Endodermal cell (in vitro differentiated cells): ENCODE results near the gene ME3. TPM values are rescaled to one million over a fixed set of nuclear protein-coding genes. Genes with fewer than 3 reads are reported as not detected.
A peak's percentile ranks its signal among the peaks of the same experiment; 100 is the strongest.
"Not testable (repeated sequence)": the region's sequence is repeated elsewhere in the genome, so short reads cannot be mapped to it uniquely, and the experiment has no call there.

Source experiments
- DNase-seq: peaks from one replicate; pipeline ENCODE4 v3.0.0-alpha.2; 2017
- H3K27ac ChIP-seq: 2 replicates; pipeline ENCODE4 v1.5.1; 2013; ENCODE audit warnings: mild to moderate bottlenecking, low read depth, low read length, moderate library complexity
- H3K27me3 ChIP-seq: 2 replicates; pipeline ENCODE4 v1.6.1; 2013; ENCODE audit warnings: mild to moderate bottlenecking, low read length, moderate library complexity; ENCODE audit not compliant: insufficient read depth, control insufficient read depth, poor library complexity, severe bottlenecking
- H3K36me3 ChIP-seq: 2 replicates; pipeline ENCODE4 v1.7.0; 2013; ENCODE audit warnings: mild to moderate bottlenecking, low read length, moderate library complexity; ENCODE audit not compliant: control insufficient read depth, insufficient read depth
- H3K4me1 ChIP-seq: one replicate; pipeline ENCODE4 v1.7.0; 2013; ENCODE audit warnings: low read length; ENCODE audit not compliant: control insufficient read depth, insufficient read depth
- H3K4me3 ChIP-seq: 2 replicates; pipeline ENCODE4 v1.5.1; 2013; ENCODE audit warnings: mild to moderate bottlenecking, low read length, moderate library complexity
- H3K9ac ChIP-seq: 2 replicates; pipeline ENCODE4 v1.6.1; 2013; ENCODE audit warnings: mild to moderate bottlenecking, low read length, moderate library complexity; ENCODE audit not compliant: poor library complexity, severe bottlenecking; ENCODE audit errors: extremely low read depth
- H3K9me3 ChIP-seq: 2 replicates; pipeline ENCODE4 v1.6.1; 2013; ENCODE audit warnings: mild to moderate bottlenecking, low read length, moderate library complexity; ENCODE audit not compliant: control insufficient read depth
- H3K27ac Mint-ChIP-seq: 2 replicates; pipeline ENCODE4 v1.8.0; 2020; ENCODE audit warnings: mixed read lengths
- H3K27me3 Mint-ChIP-seq: 2 replicates; pipeline ENCODE4 v1.8.0; 2021; ENCODE audit warnings: mild to moderate bottlenecking, mixed read lengths; ENCODE audit not compliant: insufficient read depth
- H3K36me3 Mint-ChIP-seq: 2 replicates; pipeline ENCODE4 v1.8.0; 2020; ENCODE audit warnings: low read depth, mixed read lengths
- H3K4me1 Mint-ChIP-seq: 2 replicates; pipeline ENCODE4 v1.8.0; 2020; ENCODE audit warnings: mixed read lengths
- H3K4me3 Mint-ChIP-seq: 2 replicates; pipeline ENCODE4 v1.8.0; 2020; ENCODE audit warnings: mild to moderate bottlenecking, moderate library complexity, mixed read lengths
- H3K9me3 Mint-ChIP-seq: 2 replicates; pipeline ENCODE4 v1.8.0; 2020; ENCODE audit warnings: mild to moderate bottlenecking, mixed read lengths
- WGBS, 2 experiments: methylation state at CpG; one replicate each; pipeline versions ENCODE4 v1.1.5 to v1.1.7; 2013; ENCODE audit warnings: missing lambda C conversion rate in 2 of 2, mixed read lengths in 1 of 2; ENCODE audit not compliant: insufficient coverage in 1 of 2, insufficient read length in 1 of 2; 5-methylcytosine and 5-hydroxymethylcytosine counted together
- total RNA-seq, 2 donors: library from RNA; stranded (reverse); fragmentation: NEBNext Ultra II Directional in 1 of 2; extraction: Animal tissue kit (Norgen Biotek cat#: 25700) in 1 of 2; gene quantifications; 2 replicates in 1 of 2; 3 replicates in 1 of 2; pipeline ENCODE4 v1.2.1, GENCODE V29; 2021
- TF ChIP-seq, protein P1 (sequence below): fragments of 200-600 bp; sonication (generic); conservative IDR thresholded peaks from 2 replicates; pipeline ENCODE4 v1.5.0; 2021; ENCODE audit warnings: antibody characterized with exemption, mild to moderate bottlenecking

The ME3 gene
- total RNA-seq, 2 donors from 2014 or later = 1.2 to 1.3 TPM

GRCh38 chr11:86535773-86536172, 136.6 kb downstream of the ME3 start:
- Mint-ChIP-seq H3K4me1 (no peaks in the 10 kb centered on the region), H3K4me3 (no peak overlapping the region), H3K27me3 (peaks cover 2% of the 10 kb centered on the region), H3K9me3 (peaks cover 16% of the 10 kb centered on the region), H3K36me3 (peaks cover 3% of the 10 kb centered on the region), H3K27ac (no peak overlapping the region)
- Histone ChIP-seq H3K4me1 (no peaks in the 10 kb centered on the region), H3K27ac (no peak overlapping the region), H3K9ac (no peak overlapping the region), H3K4me3 (no peak overlapping the region), H3K36me3 (no peaks in the 10 kb centered on the region), H3K27me3 (no peaks in the 10 kb centered on the region), H3K9me3 (peaks cover 11% of the 10 kb centered on the region)
- no peak for DNase-seq
- TF ChIP-seq, protein P1, sequence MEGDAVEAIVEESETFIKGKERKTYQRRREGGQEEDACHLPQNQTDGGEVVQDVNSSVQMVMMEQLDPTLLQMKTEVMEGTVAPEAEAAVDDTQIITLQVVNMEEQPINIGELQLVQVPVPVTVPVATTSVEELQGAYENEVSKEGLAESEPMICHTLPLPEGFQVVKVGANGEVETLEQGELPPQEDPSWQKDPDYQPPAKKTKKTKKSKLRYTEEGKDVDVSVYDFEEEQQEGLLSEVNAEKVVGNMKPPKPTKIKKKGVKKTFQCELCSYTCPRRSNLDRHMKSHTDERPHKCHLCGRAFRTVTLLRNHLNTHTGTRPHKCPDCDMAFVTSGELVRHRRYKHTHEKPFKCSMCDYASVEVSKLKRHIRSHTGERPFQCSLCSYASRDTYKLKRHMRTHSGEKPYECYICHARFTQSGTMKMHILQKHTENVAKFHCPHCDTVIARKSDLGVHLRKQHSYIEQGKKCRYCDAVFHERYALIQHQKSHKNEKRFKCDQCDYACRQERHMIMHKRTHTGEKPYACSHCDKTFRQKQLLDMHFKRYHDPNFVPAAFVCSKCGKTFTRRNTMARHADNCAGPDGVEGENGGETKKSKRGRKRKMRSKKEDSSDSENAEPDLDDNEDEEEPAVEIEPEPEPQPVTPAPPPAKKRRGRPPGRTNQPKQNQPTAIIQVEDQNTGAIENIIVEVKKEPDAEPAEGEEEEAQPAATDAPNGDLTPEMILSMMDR = no peak

DNA sequence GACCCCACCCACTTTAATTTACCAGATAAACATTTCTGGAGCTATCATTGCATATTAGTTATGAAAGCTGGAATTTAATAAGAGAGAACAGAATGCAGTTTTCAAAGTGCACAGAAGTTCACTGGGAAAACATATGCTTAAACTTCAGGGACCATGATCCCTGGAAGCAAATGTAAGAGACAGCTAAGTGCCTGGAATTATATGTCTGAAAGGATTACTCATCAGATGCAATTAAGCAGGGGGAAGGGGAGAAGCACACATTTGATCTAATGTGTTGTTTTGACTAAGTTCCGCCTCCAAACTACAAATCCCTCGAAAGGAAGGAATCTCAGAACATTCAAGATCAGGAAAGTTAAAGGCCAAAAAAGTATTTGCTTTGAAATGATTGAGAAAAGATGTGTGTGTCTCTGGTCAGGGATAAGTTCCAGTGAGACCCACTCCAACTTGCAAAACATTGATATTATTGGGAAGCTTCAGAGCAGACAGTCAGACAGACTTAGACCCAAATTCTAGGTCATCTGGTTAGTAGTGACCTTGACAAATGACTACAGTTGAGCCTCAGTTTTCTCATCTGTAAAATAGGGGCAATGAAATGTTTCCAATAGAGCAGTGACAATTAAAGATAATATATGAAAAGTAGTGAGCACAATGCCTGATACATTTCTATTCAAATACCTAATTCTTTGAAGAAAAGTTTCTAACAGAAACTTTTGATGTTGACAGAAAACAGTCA, 147.6 kb downstream of the ME3 start:
- peak overlapping the region; percentile 3 for H3K27ac ChIP-seq

GRCh38 chr11:86523738-86524619, 148.4 kb downstream of the ME3 start:
- WGBS, 2 experiments = 65 to 100% methylated on average over 2 to 4 of the region's 5 CpGs
- Histone ChIP-seq H3K36me3 (peaks cover 8% of the 10 kb centered on the region), H3K9me3 (peaks cover 27% of the 10 kb centered on the region), H3K9ac (peak overlapping the region; percentile 32), H3K27ac (peak overlapping the region; percentile 3), H3K27me3 (no peaks in the 10 kb centered on the region), H3K4me1 (peaks cover 17% of the 10 kb centered on the region), H3K4me3 (peak overlapping the region; percentile 58)
- H3K9me3 Mint-ChIP-seq = peaks cover 48% of the 10 kb centered on the region
- peaks cover 55% of the 10 kb centered on the region for H3K36me3 Mint-ChIP-seq
- H3K27me3 Mint-ChIP-seq = peaks cover 9% of the 10 kb centered on the region
- no peak for DNase-seq
- peaks cover 19% of the 10 kb centered on the region for H3K4me1 Mint-ChIP-seq
- H3K27ac Mint-ChIP-seq = peak overlapping the region; percentile 77
- TF ChIP-seq, protein P1 = no peak
- H3K4me3 Mint-ChIP-seq = no peak overlapping the region

More for the DNA sequence above, 147.6 kb downstream of the ME3 start:
- peaks cover 55% of the 10 kb centered on the region for H3K36me3 Mint-ChIP-seq
- H3K4me3 Mint-ChIP-seq = no peak overlapping the region
- peak overlapping the region; percentile 58 for H3K4me3 ChIP-seq
- H3K4me1 ChIP-seq = peaks cover 12% of the 10 kb centered on the region
- no peak for DNase-seq
- H3K27me3 Mint-ChIP-seq = peaks cover 9% of the 10 kb centered on the region
- WGBS, 2 experiments = 90 to 95% methylated on average over 2 of the region's 2 CpGs
- H3K27me3 ChIP-seq = no peaks in the 10 kb centered on the region
- peak overlapping the region; percentile 32 for H3K9ac ChIP-seq
- peaks cover 27% of the 10 kb centered on the region for H3K9me3 ChIP-seq
- TF ChIP-seq, protein P1 = no peak
- H3K36me3 ChIP-seq = peaks cover 8% of the 10 kb centered on the region
- peak overlapping the region; percentile 77 for H3K27ac Mint-ChIP-seq
- peaks cover 12% of the 10 kb centered on the region for H3K4me1 Mint-ChIP-seq
- peaks cover 53% of the 10 kb centered on the region for H3K9me3 Mint-ChIP-seq

DNA sequence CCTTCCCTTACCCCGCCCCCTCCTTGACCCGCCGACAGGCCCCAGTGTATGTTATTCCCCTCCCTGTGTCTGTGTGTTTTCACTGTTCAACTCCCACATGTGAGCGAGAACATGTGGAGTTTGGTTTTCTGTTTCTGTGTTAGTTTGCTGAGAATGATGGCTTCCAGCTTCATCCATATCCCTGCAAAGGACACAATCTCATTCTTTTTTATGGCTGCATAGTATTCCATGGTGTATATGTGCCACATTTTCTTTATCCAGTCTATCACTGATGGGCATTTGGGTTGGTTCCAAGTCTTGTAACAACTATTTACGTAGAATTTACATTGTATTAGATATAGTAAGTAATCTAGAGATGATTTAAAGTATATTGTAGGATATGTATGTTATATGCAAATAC, 149.9 kb downstream of the ME3 start:
- peaks cover 48% of the 10 kb centered on the region for H3K36me3 Mint-ChIP-seq
- H3K9me3 Mint-ChIP-seq = peaks cover 33% of the 10 kb centered on the region
- H3K27ac ChIP-seq, H3K27me3 Mint-ChIP-seq, H3K4me3 Mint-ChIP-seq, H3K27me3 ChIP-seq, DNase-seq, H3K27ac Mint-ChIP-seq, H3K36me3 ChIP-seq, H3K9ac ChIP-seq: not testable (repeated sequence)
- 100% methylated on average over 3 to 4 of the region's 5 CpGs for WGBS, 2 experiments
- peaks cover 34% of the 10 kb centered on the region for H3K4me1 Mint-ChIP-seq
- peak overlapping the region; percentile 12 for H3K4me3 ChIP-seq
- peaks cover 27% of the 10 kb centered on the region for H3K9me3 ChIP-seq
- H3K4me1 ChIP-seq = peaks cover 27% of the 10 kb centered on the region
